OCI-LY7 (cell line): ENCODE results near the gene YPEL3.

Experiments used
- EZH2phosphoT487 ChIP-seq: fragments of 200-600 bp; sonication (generic); IDR thresholded peaks from 2 replicates; pipeline ENCODE4 v1.6.1; 2018; ENCODE audit warnings: low read depth, borderline replicate concordance, mild to moderate bottlenecking, mixed run types, antibody characterized with exemption, low read length, moderate library complexity, mixed read lengths
- TF ChIP-seq, protein P1 (sequence below): fragments of 200-600 bp; sonication (generic); conservative IDR thresholded peaks from 2 replicates; pipeline ENCODE4 v1.5.1; 2014; ENCODE audit warnings: mild to moderate bottlenecking, antibody characterized with exemption, low read length, moderate library complexity, mixed read lengths

DNA sequence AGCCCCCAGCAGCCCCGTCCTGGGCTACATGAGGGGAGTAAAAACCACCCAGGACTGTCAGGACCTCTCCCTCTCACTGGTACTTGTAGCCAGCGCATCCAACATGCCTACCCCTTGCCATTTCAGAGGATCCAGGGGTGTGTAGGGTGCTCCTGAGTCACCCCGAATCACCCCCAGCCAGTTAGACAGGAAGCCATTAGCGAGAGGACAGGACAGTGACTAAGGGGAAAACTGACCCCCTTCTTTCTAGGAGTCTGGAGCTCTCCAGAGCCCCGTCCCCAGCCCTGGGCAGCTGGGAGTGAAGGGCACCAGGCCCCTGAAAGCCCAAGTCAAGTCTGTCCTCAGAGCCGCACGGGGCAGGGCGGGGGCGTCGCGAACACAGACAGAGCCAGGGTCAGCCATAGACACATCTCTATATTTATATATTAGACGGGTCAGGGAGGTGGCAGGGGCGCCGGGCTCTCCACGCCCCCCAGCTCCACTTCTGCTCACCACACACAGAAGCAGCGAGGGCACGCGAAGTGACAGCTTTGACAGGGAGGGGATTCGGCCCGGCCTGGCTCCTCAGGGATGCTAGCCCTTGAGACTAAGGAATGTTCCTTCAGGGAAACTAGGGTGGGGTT, 17.8 kb upstream of the YPEL3 start:
- TF ChIP-seq, protein P1, sequence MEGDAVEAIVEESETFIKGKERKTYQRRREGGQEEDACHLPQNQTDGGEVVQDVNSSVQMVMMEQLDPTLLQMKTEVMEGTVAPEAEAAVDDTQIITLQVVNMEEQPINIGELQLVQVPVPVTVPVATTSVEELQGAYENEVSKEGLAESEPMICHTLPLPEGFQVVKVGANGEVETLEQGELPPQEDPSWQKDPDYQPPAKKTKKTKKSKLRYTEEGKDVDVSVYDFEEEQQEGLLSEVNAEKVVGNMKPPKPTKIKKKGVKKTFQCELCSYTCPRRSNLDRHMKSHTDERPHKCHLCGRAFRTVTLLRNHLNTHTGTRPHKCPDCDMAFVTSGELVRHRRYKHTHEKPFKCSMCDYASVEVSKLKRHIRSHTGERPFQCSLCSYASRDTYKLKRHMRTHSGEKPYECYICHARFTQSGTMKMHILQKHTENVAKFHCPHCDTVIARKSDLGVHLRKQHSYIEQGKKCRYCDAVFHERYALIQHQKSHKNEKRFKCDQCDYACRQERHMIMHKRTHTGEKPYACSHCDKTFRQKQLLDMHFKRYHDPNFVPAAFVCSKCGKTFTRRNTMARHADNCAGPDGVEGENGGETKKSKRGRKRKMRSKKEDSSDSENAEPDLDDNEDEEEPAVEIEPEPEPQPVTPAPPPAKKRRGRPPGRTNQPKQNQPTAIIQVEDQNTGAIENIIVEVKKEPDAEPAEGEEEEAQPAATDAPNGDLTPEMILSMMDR = no peak
- no peak for TF ChIP-seq EZH2phosphoT487
